Naive thymus-derived CD8-positive, alpha-beta T cell (primary cell): ENCODE results near the gene NPFF. TPM values are rescaled to one million over a fixed set of nuclear protein-coding genes. Genes with fewer than 3 reads are reported as not detected.
A peak's percentile ranks its signal among the peaks of the same experiment; 100 is the strongest.

Experiments used
- ATAC-seq, 2 donors: fragments of 150-1000 bp; cut with Tn5 transposase in 1 of 2; sonication (Bioruptor Pico), chemical (Tn5 transposase) in 1 of 2; 1 replicate in 1 of 2; 2 replicates in 1 of 2; pipeline ENCODE4 v1.10.0; 2021; ENCODE audit warnings: mild to moderate bottlenecking in 2 of 2, moderate library complexity in 2 of 2
- POLR2A ChIA-PET: fragments of 350-600 bp; sonication (Branson Sonifier 250); formaldehyde crosslinking; loops from one replicate; lab custom pipeline; 2021; ENCODE audit warnings: antibody characterized with exemption; lab: Charles Lee
- DNase-seq, 10 donors: peaks; one replicate each; pipeline versions ENCODE4 v3.0.0 to v3.0.0-alpha.2; 2020 to 2022
- H3K27ac Mint-ChIP-seq, 10 donors: one replicate each; pipeline ENCODE4 v1.8.0; 2020 to 2022; ENCODE audit warnings: mild to moderate bottlenecking in 10 of 10, mixed read lengths in 10 of 10, moderate library complexity in 4 of 10, inconsistent platforms in 1 of 10
- H3K27me3 Mint-ChIP-seq, 5 donors: one replicate each; pipeline ENCODE4 v1.8.0; 2021 to 2022; ENCODE audit warnings: mixed read lengths in 5 of 5
- H3K36me3 Mint-ChIP-seq, 3 donors: one replicate each; pipeline ENCODE4 v1.8.0; 2020 to 2022; ENCODE audit warnings: mixed read lengths in 3 of 3, mild to moderate bottlenecking in 2 of 3, inconsistent platforms in 1 of 3
- H3K4me1 Mint-ChIP-seq, 4 donors: one replicate each; pipeline ENCODE4 v1.8.0; 2021 to 2022; ENCODE audit warnings: mixed read lengths in 4 of 4
- H3K4me3 Mint-ChIP-seq, 10 donors: one replicate each; pipeline ENCODE4 v1.8.0; 2020 to 2022; ENCODE audit warnings: mild to moderate bottlenecking in 10 of 10, mixed read lengths in 10 of 10, moderate library complexity in 6 of 10, inconsistent platforms in 1 of 10
- H3K9me3 Mint-ChIP-seq, 9 donors: one replicate each; pipeline ENCODE4 v1.8.0; 2020 to 2022; ENCODE audit warnings: mixed read lengths in 9 of 9, mild to moderate bottlenecking in 3 of 9, inconsistent platforms in 1 of 9, moderate library complexity in 1 of 9
- polyA plus RNA-seq, 3 donors: library from polyadenylated mRNA; unstranded; fragments of 300-500 nt; fragmentation: Illumina TruSeq; gene quantifications; one replicate each; pipeline ENCODE4 v1.2.3, GENCODE V29; 2021
- total RNA-seq, 8 experiments: library from RNA in 2 of 8; stranded (reverse) in 2 of 8; gene quantifications; one replicate each; pipeline ENCODE4 v1.2.3 and lab custom pipeline; 2021 to 2026

The NPFF gene
- total and polyA plus RNA-seq, 5 experiments from 2014 or later = not detected

GRCh38 chr12:53532524-53533445 is 25.5 kb upstream of the NPFF start:
- no peak for ATAC-seq
- Mint-ChIP-seq H3K27me3 (no peaks in the 10 kb centered on the region), H3K27ac (peak overlapping the region in 1 of 10 donors; percentile 69), H3K4me3 (no peak overlapping the region), H3K9me3 (no peaks in the 10 kb centered on the region), H3K36me3 (peaks cover 6 to 80% (median 24%) of the 10 kb centered on the region in 3 donors), H3K4me1 (no peaks in the 10 kb centered on the region)
- POLR2A ChIA-PET = interaction anchor here (0.6 kb wide), 2 partner anchors 99 to 131 kb away, joined by 4 read pairs; no protein-coding TSS in a partner anchor
- DNase-seq = no peak

- no peak overlapping the region for H3K4me3 Mint-ChIP-seq
- H3K36me3 Mint-ChIP-seq = peaks cover 6 to 77% (median 24%) of the 10 kb centered on the region in 3 donors
- H3K27ac Mint-ChIP-seq = no peak overlapping the region
- DNase-seq = no peak
- POLR2A ChIA-PET = interaction anchor here (0.6 kb wide), 2 partner anchors 100 to 130 kb away, joined by 4 read pairs; no protein-coding TSS in a partner anchor
- ATAC-seq = no peak
- no peaks in the 10 kb centered on the region for H3K4me1 Mint-ChIP-seq
- no peaks in the 10 kb centered on the region for H3K27me3 Mint-ChIP-seq
- no peaks in the 10 kb centered on the region for H3K9me3 Mint-ChIP-seq
Observed at GRCh38 chr12:53532021-53532420, 24.7 kb upstream of the NPFF start.

GRCh38 chr12:53530920-53531319 is 23.6 kb upstream of the NPFF start:
- H3K4me1 Mint-ChIP-seq = no peaks in the 10 kb centered on the region
- H3K27ac Mint-ChIP-seq = no peak overlapping the region
- ATAC-seq (no peak), DNase-seq (no peak)
- H3K9me3 Mint-ChIP-seq = no peaks in the 10 kb centered on the region
- POLR2A ChIA-PET = no interaction called here
- H3K4me3 Mint-ChIP-seq = no peak overlapping the region
- H3K36me3 Mint-ChIP-seq = peaks cover 6 to 73% (median 26%) of the 10 kb centered on the region in 3 donors
- no peaks in the 10 kb centered on the region for H3K27me3 Mint-ChIP-seq

- no peaks in the 10 kb centered on the region for H3K4me1 Mint-ChIP-seq
- H3K4me3 Mint-ChIP-seq = no peak overlapping the region
- DNase-seq = no peak
- ATAC-seq = no peak
- no peak overlapping the region for H3K27ac Mint-ChIP-seq
- no peaks in the 10 kb centered on the region for H3K27me3 Mint-ChIP-seq
- POLR2A ChIA-PET = no interaction called here
- peaks cover 6 to 74% (median 20%) of the 10 kb centered on the region in 3 donors for H3K36me3 Mint-ChIP-seq
- no peaks in the 10 kb centered on the region for H3K9me3 Mint-ChIP-seq
Observed at GRCh38 chr12:53530061-53530460, 22.8 kb upstream of the NPFF start.

- DNase-seq = no peak
- Mint-ChIP-seq H3K36me3 (peaks cover 10 to 77% (median 22%) of the 10 kb centered on the region in 3 donors), H3K4me3 (no peak overlapping the region), H3K4me1 (peaks cover 0 to 4% (median 0%) of the 10 kb centered on the region in 4 donors), H3K9me3 (no peaks in the 10 kb centered on the region), H3K27ac (peak overlapping the region in 2 of 10 donors; percentile 4 to 19), H3K27me3 (no peaks in the 10 kb centered on the region)
- POLR2A ChIA-PET = no interaction called here
- ATAC-seq = no peak
Observed at GRCh38 chr12:53524476-53524875, 17.2 kb upstream of the NPFF start.

- Mint-ChIP-seq H3K4me3 (no peak overlapping the region), H3K36me3 (peaks cover 10 to 84% (median 22%) of the 10 kb centered on the region in 3 donors), H3K27me3 (no peaks in the 10 kb centered on the region), H3K4me1 (peaks cover 0 to 4% (median 0%) of the 10 kb centered on the region in 4 donors), H3K9me3 (no peaks in the 10 kb centered on the region), H3K27ac (no peak overlapping the region)
- ATAC-seq (no peak), DNase-seq (no peak)
- POLR2A ChIA-PET = no interaction called here
Observed at GRCh38 chr12:53523131-53523530, 15.8 kb upstream of the NPFF start.

- POLR2A ChIA-PET = interaction anchor here (0.7 kb wide), 1 partner anchor 179 kb away, joined by 3 read pairs; no protein-coding TSS in a partner anchor
- no peak for ATAC-seq
- Mint-ChIP-seq H3K36me3 (peaks cover 10 to 83% (median 13%) of the 10 kb centered on the region in 3 donors), H3K4me1 (peaks cover 0 to 2% (median 0%) of the 10 kb centered on the region in 4 donors), H3K4me3 (no peak overlapping the region), H3K9me3 (no peaks in the 10 kb centered on the region), H3K27me3 (no peaks in the 10 kb centered on the region), H3K27ac (peak overlapping the region in 1 of 10 donors; percentile 41)
- DNase-seq = no peak
Observed at GRCh38 chr12:53518381-53518780, 11.1 kb upstream of the NPFF start.

- DNase-seq (no peak), ATAC-seq (no peak)
- no peaks in the 10 kb centered on the region for H3K27me3 Mint-ChIP-seq
- POLR2A ChIA-PET = interaction anchor here (0.5 kb wide), 1 partner anchor 25 kb away, joined by 3 read pairs; no protein-coding TSS in a partner anchor
- H3K36me3 Mint-ChIP-seq = peaks cover 10 to 83% (median 10%) of the 10 kb centered on the region in 3 donors
- H3K4me3 Mint-ChIP-seq = no peak overlapping the region
- H3K4me1 Mint-ChIP-seq = peaks cover 0 to 2% (median 0%) of the 10 kb centered on the region in 4 donors
- H3K27ac Mint-ChIP-seq = peak overlapping the region in 1 of 10 donors; percentile 61
- H3K9me3 Mint-ChIP-seq = no peaks in the 10 kb centered on the region
Observed at GRCh38 chr12:53516758-53517455, 9.6 kb upstream of the NPFF start.

- H3K4me1 Mint-ChIP-seq = no peaks in the 10 kb centered on the region
- DNase-seq (no peak), ATAC-seq (no peak)
- POLR2A ChIA-PET = interaction anchor here (1.1 kb wide), 1 partner anchor 136 kb away, joined by 4 read pairs; the partner anchor contains the start of gene SP1
- no peaks in the 10 kb centered on the region for H3K27me3 Mint-ChIP-seq
- peak overlapping the region in 3 of 10 donors; percentile 28 to 66 (median 49) for H3K27ac Mint-ChIP-seq
- H3K36me3 Mint-ChIP-seq = peaks cover 0 to 73% (median 0%) of the 10 kb centered on the region in 3 donors
- no peak overlapping the region for H3K4me3 Mint-ChIP-seq
- H3K9me3 Mint-ChIP-seq = no peaks in the 10 kb centered on the region
Observed at GRCh38 chr12:53515291-53515680, 8.0 kb upstream of the NPFF start.

- no peak for DNase-seq
- peak overlapping the region in 1 of 10 donors; percentile 49 for H3K27ac Mint-ChIP-seq
- H3K4me3 Mint-ChIP-seq = no peak overlapping the region
- no peaks in the 10 kb centered on the region for H3K9me3 Mint-ChIP-seq
- H3K36me3 Mint-ChIP-seq = peaks cover 0 to 68% (median 0%) of the 10 kb centered on the region in 3 donors
- H3K4me1 Mint-ChIP-seq = no peaks in the 10 kb centered on the region
- no peak for ATAC-seq
- H3K27me3 Mint-ChIP-seq = no peaks in the 10 kb centered on the region
- POLR2A ChIA-PET = interaction anchor here (1.1 kb wide), 1 partner anchor 135 kb away, joined by 4 read pairs; the partner anchor contains the start of gene SP1
Observed at GRCh38 chr12:53514628-53515290, 7.5 kb upstream of the NPFF start.

GRCh38 chr12:53513712-53514410 is 6.6 kb upstream of the NPFF start:
- no peaks in the 10 kb centered on the region for H3K9me3 Mint-ChIP-seq
- H3K27ac Mint-ChIP-seq = peak overlapping the region in 5 of 10 donors; percentile 8 to 78 (median 35)
- peaks cover 0 to 59% (median 0%) of the 10 kb centered on the region in 3 donors for H3K36me3 Mint-ChIP-seq
- no peaks in the 10 kb centered on the region for H3K27me3 Mint-ChIP-seq
- ATAC-seq (no peak), DNase-seq (no peak)
- no peak overlapping the region for H3K4me3 Mint-ChIP-seq
- POLR2A ChIA-PET = interaction anchor here (1.1 kb wide), 1 partner anchor 134 kb away, joined by 4 read pairs; the partner anchor contains the start of gene SP1
- peaks cover 0 to 5% (median 2%) of the 10 kb centered on the region in 4 donors for H3K4me1 Mint-ChIP-seq
